DND-41 (cell line): ENCODE results near the gene SOX21.

Experiments used
- CTCF ChIP-seq: IDR thresholded peaks from 2 replicates; pipeline ENCODE4 v1.5.1; 2012; ENCODE audit warnings: borderline replicate concordance, low read length, moderate library complexity, mild to moderate bottlenecking; ENCODE audit not compliant: poor library complexity, severe bottlenecking; ENCODE audit errors: extremely low read depth
- EZH2 ChIP-seq: IDR thresholded peaks from 3 replicates; pipeline ENCODE4 v1.6.1; 2012; ENCODE audit warnings: borderline replicate concordance, low read depth, mild to moderate bottlenecking, moderate library complexity, low read length, inconsistent platforms; ENCODE audit not compliant: severe bottlenecking

GRCh38 chr13:94726425-94726824, 14.1 kb upstream of the SOX21 start:
- TF ChIP-seq CTCF = no peak
- TF ChIP-seq EZH2 = no peak
